Peyer's patch (tissue), 4 donors: ENCODE measurements around the gene PRKAG3.

ENCODE experiments used
- CTCF ChIP-seq, 6 experiments: fragments of 450-650 bp in 4 of 6; fragments of 200-600 bp in 2 of 6; sonication (generic) in 1 of 6; IDR thresholded peaks; one replicate each; pipeline ENCODE4 v1.5.1; 2017 to 2019; ENCODE audit warnings: antibody characterized with exemption in 6 of 6, mild to moderate bottlenecking in 3 of 6, moderate library complexity in 1 of 6
- POLR2A ChIP-seq, 2 donors: fragments of 450-650 bp; IDR thresholded peaks; one replicate each; pipeline ENCODE4 v1.5.1; 2017; ENCODE audit warnings: antibody characterized with exemption in 2 of 2, mild to moderate bottlenecking in 2 of 2, moderate library complexity in 2 of 2

DNA sequence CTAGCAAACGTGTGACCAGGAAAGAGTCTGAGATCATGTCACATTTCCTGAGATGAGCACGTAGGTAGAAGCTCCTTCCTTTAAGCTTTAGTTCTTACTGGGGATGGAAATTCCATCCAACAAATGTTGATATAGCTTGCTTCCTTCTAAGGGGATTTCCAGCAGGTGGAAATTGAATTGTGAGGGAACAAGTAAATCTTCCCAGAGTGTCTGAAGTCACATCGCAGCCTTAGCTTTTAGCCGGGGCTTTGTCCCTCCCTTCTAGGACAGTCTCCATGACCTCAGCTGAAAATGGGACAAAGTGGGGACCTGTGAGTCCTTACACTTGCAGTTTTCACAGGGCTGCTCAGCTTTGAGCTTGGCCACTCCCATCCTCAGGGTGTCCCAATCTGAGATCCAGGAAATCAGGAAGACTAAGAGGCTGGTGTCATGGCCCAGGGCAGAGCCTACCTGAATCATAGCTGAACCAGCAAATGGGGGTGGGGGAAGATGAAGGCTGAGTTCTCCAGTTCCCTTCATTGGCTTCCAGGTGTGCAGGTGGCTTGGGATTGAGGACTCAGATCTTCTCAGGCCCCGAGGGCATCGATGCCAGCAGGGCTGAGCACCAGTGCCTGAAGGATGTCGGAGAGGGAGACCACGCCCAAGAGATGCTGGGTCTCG, 8.3 kb downstream of the PRKAG3 start:
- TF ChIP-seq POLR2A (IDR thresholded peaks at IDR 0.05) (no peak), CTCF (IDR thresholded peaks at IDR 0.05) (no peak)
